Stomach (tissue), 9 donors: ENCODE measurements around the gene FBH1. TPM values are rescaled to one million over a fixed set of nuclear protein-coding genes. Genes with fewer than 3 reads are reported as not detected.

Experiments used
- DNase-seq, 2 donors: peaks; one replicate each; pipeline versions ENCODE4 v3.0.0 to v3.0.0-alpha.2; 2013 to 2019
- H3K27ac ChIP-seq, 5 donors: fragments of 200-600 bp in 4 of 5; sonication (generic) in 4 of 5; one replicate each; pipeline ENCODE4 v1.5.1; 2013 to 2019; ENCODE audit warnings: mild to moderate bottlenecking in 1 of 5, moderate library complexity in 1 of 5
- H3K27me3 ChIP-seq, 3 donors: fragments of 200-600 bp; sonication (generic); one replicate each; pipeline ENCODE4 v1.5.1; 2017 to 2019; ENCODE audit warnings: mixed run types in 1 of 3
- H3K36me3 ChIP-seq, 4 donors: fragments of 200-600 bp; sonication (generic); 1 replicate in 3 of 4; 2 replicates in 1 of 4; pipeline ENCODE4 v1.5.1; 2016 to 2019
- H3K4me1 ChIP-seq, 4 donors: fragments of 200-600 bp; sonication (generic); one replicate each; pipeline ENCODE4 v1.5.1; 2016 to 2019
- H3K4me3 ChIP-seq, 4 donors: fragments of 200-600 bp; sonication (generic) in 3 of 4; one replicate each; pipeline ENCODE4 v1.5.1; 2016 to 2019; ENCODE audit warnings: mild to moderate bottlenecking in 1 of 4
- H3K9me3 ChIP-seq, 4 donors: fragments of 200-600 bp; sonication (generic); one replicate each; pipeline ENCODE4 v1.5.1; 2016 to 2019
- EP300 ChIP-seq: sonication (generic); formaldehyde crosslinking; IDR thresholded peaks from one replicate; pipeline ENCODE4 v1.6.1; 2017; ENCODE audit warnings: antibody characterized with exemption
- POLR2A ChIP-seq, 4 donors: fragments of 450-650 bp; IDR thresholded peaks; one replicate each; pipeline ENCODE4 v1.6.1; 2016; ENCODE audit warnings: antibody characterized with exemption in 4 of 4, control low read depth in 2 of 4, mild to moderate bottlenecking in 1 of 4, moderate library complexity in 1 of 4
- POLR2AphosphoS5 ChIP-seq, 3 donors: sonication (generic); formaldehyde crosslinking; IDR thresholded peaks; one replicate each; pipeline ENCODE4 v1.6.1; 2016; ENCODE audit warnings: antibody characterized with exemption in 3 of 3
- WGBS, 5 donors: extraction: QIAGEN DNeasy Blood & Tissue Kit in 3 of 5; methylation state at CpG; one replicate each; pipeline versions ENCODE4 v1.1.5 to v1.1.7; 2013 to 2018; 5-methylcytosine and 5-hydroxymethylcytosine counted together
- intact Hi-C: fragments of 100-400 bp; cut with DNase I; formaldehyde crosslinking; loops from one replicate; pipeline ENCODE4 v1.15.1; 2023; ENCODE audit warnings: low total_unique reads
- polyA plus RNA-seq, 3 donors: library from polyadenylated mRNA; stranded (reverse); fragments of 200-250 nt; gene quantifications; one replicate each; pipeline ENCODE4 v1.2.3, GENCODE V29; 2013
- total RNA-seq, 5 donors: library from RNA; depleted of rRNA; stranded (reverse); fragments of >200 nt; gene quantifications; one replicate each; pipeline versions ENCODE4 v1.1.0 to v1.2.3, GENCODE V29; 2014 to 2016
- TF ChIP-seq, protein P1 (sequence below), 7 experiments: fragments of 450-650 bp in 4 of 7; fragments of 200-600 bp in 3 of 7; sonication (generic) in 3 of 7; IDR thresholded peaks; one replicate each; pipeline ENCODE4 v1.5.1; 2016 to 2019; ENCODE audit warnings: antibody characterized with exemption in 7 of 7, control low read depth in 2 of 7, mild to moderate bottlenecking in 1 of 7
- donor health status: healthy with polysubstance abuse.
- donor health status: Bipolar disorder and iron deficiency.
- donor health status: healthy.

The FBH1 gene
- total and polyA plus RNA-seq, 8 donors = 38.4 to 192 (median 53.3) TPM

DNA sequence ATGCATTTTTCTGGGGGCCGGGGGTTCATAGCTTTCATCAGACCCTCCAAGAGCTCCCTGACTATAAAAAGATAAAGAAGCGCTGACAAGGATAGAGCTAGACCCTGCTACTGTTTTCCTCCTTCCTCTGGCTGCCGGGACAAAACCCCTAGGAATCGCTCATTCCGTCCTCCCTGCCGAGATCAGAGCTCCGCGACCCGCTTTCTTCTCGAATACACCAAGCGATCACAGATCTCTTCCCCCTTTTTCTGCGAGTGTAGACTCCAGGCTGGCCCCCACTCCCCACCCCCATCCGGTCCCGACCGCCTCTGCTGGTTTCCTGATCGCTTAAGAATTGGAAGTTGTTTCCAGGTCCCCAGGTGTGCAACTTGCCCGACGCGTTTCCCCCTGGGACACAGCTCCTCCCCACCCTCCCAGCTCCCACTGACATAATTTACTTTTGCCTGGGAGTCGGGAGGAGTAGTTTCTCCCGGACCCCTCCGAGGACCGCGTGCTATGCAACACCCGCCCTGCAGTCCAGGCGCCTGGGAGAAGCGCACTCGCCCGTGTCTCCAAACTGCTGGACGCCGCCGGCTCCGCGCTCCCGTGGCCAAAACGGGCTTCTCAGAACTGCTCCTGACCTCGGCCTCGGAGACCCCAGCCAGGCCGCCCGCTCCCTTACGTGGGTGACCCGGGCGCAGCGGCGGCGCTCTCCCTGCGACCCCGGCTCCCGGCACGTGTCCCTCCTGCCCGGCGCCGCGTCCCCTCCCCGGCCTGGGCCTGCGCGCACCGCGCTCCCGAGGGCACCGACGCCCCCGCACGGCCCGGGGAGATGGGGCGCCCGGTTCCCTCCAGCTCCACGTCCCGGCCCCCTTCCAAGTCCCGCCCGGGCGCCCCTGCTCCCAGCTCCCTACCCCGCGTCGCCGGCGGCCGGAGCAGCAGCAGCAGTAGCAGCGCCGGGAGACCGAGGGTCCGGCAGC lies 86.7 kb downstream of the FBH1 start:
- no peak for TF ChIP-seq POLR2A (IDR thresholded peaks at IDR 0.05)
- peak in 1 of 3 donors; percentile 3 for TF ChIP-seq POLR2AphosphoS5 (IDR thresholded peaks at IDR 0.05)
- Histone ChIP-seq H3K27me3 (no peaks in the 10 kb centered on the region), H3K27ac (peak overlapping the region; percentile 97 to 99 (median 97)), H3K4me1 (peaks cover 13 to 51% (median 27%) of the 10 kb centered on the region in 4 donors), H3K36me3 (no peaks in the 10 kb centered on the region), H3K9me3 (no peaks in the 10 kb centered on the region), H3K4me3 (peak overlapping the region; percentile 80 to 97 (median 86))
- intact Hi-C loops = no loop called here
- 1% methylated on average over 29 to 82 of the region's 82 CpGs for WGBS, 5 donors
- peak; percentile 52 to 75 for DNase-seq

DNA sequence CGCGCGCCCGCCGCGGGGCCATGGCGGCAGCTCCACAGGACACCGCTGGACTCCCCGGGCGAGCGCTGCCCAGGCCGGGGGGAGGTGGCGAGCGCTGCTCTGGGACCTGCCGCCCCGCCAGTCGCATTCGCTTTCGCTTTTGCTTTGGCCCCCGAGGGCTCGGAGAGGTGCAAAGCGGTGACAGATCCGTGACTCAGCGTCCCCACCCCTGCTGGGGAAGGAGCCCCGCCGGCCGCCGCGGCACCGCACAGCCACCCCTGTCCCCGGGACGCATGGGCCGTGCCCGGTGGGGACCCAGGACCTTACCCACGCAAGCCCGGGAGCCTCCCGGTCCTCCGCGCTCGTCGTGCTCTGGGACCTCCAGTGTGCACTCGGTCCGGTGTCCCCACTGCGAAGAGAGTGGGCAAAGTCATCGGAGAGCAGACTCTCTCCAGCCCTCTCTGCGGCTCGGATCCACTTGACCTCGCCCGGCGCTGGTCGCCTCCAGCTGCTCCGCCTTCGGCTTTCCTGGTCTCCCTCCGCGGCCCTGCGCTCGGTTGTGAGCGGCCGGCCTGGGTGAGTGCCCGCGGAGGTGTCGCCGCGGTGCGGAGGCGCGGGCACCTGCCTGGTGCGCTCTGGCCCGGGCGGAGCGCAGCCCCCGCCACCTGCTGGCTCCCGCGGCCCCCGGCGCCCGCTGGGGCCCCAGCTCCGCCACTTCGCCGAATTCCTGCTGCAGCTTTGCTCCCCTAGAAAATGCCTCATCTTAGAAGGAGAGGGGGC lies 87.6 kb downstream of the FBH1 start, which contains the start of gene IL15RA:
Gene IL15RA, minus strand, starts transcription at position 73 of the 759 bp plus-strand sequence. Its CDS starts 51 bp downstream, at position 22.
- peak; percentile 90 to 91 for DNase-seq
- Histone ChIP-seq H3K27me3 (no peaks in the 10 kb centered on the region), H3K4me3 (peak within 1 kb of the TSS; percentile 80 to 97 (median 86)), H3K36me3 (no peaks in the 10 kb centered on the region), H3K4me1 (peaks cover 10 to 42% (median 20%) of the 10 kb centered on the region in 4 donors), H3K9me3 (no peaks in the 10 kb centered on the region), H3K27ac (peak within 1 kb of the TSS; percentile 97 to 99 (median 97))
- 0 to 1% (median 0%) methylated on average over 11 to 80 of the region's 80 CpGs for WGBS, 5 donors
- TF ChIP-seq, protein P1, sequence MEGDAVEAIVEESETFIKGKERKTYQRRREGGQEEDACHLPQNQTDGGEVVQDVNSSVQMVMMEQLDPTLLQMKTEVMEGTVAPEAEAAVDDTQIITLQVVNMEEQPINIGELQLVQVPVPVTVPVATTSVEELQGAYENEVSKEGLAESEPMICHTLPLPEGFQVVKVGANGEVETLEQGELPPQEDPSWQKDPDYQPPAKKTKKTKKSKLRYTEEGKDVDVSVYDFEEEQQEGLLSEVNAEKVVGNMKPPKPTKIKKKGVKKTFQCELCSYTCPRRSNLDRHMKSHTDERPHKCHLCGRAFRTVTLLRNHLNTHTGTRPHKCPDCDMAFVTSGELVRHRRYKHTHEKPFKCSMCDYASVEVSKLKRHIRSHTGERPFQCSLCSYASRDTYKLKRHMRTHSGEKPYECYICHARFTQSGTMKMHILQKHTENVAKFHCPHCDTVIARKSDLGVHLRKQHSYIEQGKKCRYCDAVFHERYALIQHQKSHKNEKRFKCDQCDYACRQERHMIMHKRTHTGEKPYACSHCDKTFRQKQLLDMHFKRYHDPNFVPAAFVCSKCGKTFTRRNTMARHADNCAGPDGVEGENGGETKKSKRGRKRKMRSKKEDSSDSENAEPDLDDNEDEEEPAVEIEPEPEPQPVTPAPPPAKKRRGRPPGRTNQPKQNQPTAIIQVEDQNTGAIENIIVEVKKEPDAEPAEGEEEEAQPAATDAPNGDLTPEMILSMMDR (IDR thresholded peaks at IDR 0.05) = peak in 3 of 7 experiments; percentile 23 to 62 (median 45)
- TF ChIP-seq EP300 (no peak), POLR2A (IDR thresholded peaks at IDR 0.05) (no peak), POLR2AphosphoS5 (IDR thresholded peaks at IDR 0.05) (peak in 2 of 3 donors; percentile 58 to 78)
- intact Hi-C loops = no loop called here

DNA sequence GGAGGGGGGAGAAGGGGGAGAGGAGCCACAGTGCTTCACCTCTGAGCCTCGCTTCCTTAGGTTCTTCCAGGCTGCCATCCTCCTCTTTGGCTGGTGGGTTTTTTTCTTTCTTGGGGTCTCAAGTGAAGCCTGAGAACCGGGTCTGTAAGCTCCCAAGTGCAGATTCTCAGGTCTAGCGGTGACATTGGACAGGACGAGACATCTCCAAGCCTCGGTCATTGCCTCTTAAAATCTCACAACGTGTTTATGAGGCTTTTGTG lies 88.1 kb downstream of the FBH1 start:
- TF ChIP-seq EP300 = no peak
- TF ChIP-seq, protein P1 (IDR thresholded peaks at IDR 0.05) = no peak
- no peak for TF ChIP-seq POLR2AphosphoS5 (IDR thresholded peaks at IDR 0.05)
- no peak for TF ChIP-seq POLR2A (IDR thresholded peaks at IDR 0.05)
- no peak for DNase-seq
- Histone ChIP-seq H3K27me3 (no peaks in the 10 kb centered on the region), H3K4me1 (peaks cover 10 to 37% (median 20%) of the 10 kb centered on the region in 4 donors), H3K36me3 (no peaks in the 10 kb centered on the region), H3K4me3 (peak overlapping the region; percentile 80 to 97 (median 86)), H3K9me3 (no peaks in the 10 kb centered on the region), H3K27ac (peak overlapping the region; percentile 97 to 99 (median 97))
- intact Hi-C loops = no loop called here
- WGBS, 5 donors = 11 to 22% (median 19%) methylated on average over 6 of the region's 6 CpGs

DNA sequence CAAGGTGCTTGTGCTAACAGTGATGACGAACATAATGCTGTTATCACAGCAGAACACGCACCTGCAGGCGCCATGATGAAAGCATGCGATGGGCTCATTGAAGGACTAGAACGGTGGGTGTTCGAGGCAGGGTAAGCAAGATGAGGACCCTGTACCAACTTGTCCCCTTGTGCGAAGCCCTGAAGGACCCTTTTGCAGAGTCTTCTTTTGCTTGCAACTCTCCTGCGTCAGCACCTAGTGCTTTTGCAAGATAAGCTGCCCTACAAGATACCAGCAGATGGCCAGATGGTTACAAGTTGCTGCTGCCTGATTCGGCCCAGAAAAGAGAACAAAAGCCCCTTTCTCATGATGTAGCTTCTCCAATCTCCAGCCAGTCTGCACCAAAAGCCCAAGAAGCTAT lies 91.5 kb downstream of the FBH1 start:
- Histone ChIP-seq H3K9me3 (no peaks in the 10 kb centered on the region), H3K36me3 (no peaks in the 10 kb centered on the region), H3K27ac (no peak overlapping the region), H3K4me1 (peaks cover 0 to 15% (median 9%) of the 10 kb centered on the region in 4 donors), H3K4me3 (no peak overlapping the region), H3K27me3 (no peaks in the 10 kb centered on the region)
- WGBS, 5 donors = 88 to 95% (median 92%) methylated on average over 9 of the region's 9 CpGs
- DNase-seq = no peak
- intact Hi-C loops = no loop called here
- no peak for TF ChIP-seq EP300

DNA sequence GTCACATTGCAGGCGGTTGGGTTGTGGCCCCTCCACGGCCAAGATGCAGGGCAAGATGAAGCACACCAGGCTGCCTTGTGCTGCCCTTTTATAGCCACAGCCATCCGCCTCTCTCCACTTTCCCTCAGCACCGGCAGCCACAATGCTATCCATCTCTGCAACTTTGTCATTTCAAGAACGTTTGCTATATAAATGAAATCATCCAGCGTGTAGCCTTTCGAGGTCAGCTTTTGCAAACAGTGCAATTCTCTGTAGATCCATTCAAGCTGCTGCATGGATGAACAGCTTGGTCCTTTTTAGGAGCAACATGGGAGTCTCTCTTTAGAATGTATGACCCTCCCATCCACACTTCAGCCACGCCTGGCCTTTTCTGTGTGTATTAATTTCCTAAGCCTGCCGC lies 93.7 kb downstream of the FBH1 start:
- H3K27me3 ChIP-seq = no peaks in the 10 kb centered on the region
- H3K36me3 ChIP-seq = no peaks in the 10 kb centered on the region
- H3K27ac ChIP-seq = peak overlapping the region in 4 of 5 donors; percentile 6 to 54 (median 36)
- H3K4me3 ChIP-seq = no peak overlapping the region
- 57 to 69% (median 65%) methylated on average over 9 of the region's 9 CpGs for WGBS, 5 donors
- peak in 1 of 2 donors; percentile 63 for DNase-seq
- TF ChIP-seq POLR2A (IDR thresholded peaks at IDR 0.05) (no peak), EP300 (no peak), POLR2AphosphoS5 (IDR thresholded peaks at IDR 0.05) (no peak)
- TF ChIP-seq, protein P1 (IDR thresholded peaks at IDR 0.05) = no peak
- no peaks in the 10 kb centered on the region for H3K9me3 ChIP-seq
- intact Hi-C loops = no loop called here
- H3K4me1 ChIP-seq = peaks cover 0 to 4% (median 1%) of the 10 kb centered on the region in 4 donors
